Ectodermal cell (in vitro differentiated cells): ENCODE results near the gene FCN2.

Source experiments
- H3K27ac ChIP-seq: 2 replicates; pipeline ENCODE4 v1.7.0; 2013; ENCODE audit warnings: mild to moderate bottlenecking, low read depth, low read length; ENCODE audit not compliant: insufficient read depth, poor library complexity, severe bottlenecking
- H3K27me3 ChIP-seq: 2 replicates; pipeline ENCODE4 v1.7.0; 2013; ENCODE audit warnings: mild to moderate bottlenecking, low read length; ENCODE audit not compliant: insufficient read depth, control insufficient read depth, poor library complexity, severe bottlenecking
- H3K36me3 ChIP-seq: one replicate; pipeline ENCODE4 v1.7.0; 2013; ENCODE audit warnings: low read length; ENCODE audit not compliant: control insufficient read depth, insufficient read depth
- H3K4me1 ChIP-seq: one replicate; pipeline ENCODE4 v1.7.0; 2013; ENCODE audit warnings: low read length; ENCODE audit not compliant: control insufficient read depth, insufficient read depth
- H3K4me3 ChIP-seq: 2 replicates; pipeline ENCODE4 v1.7.0; 2013; ENCODE audit warnings: low read depth, low read length, control low read depth; ENCODE audit not compliant: insufficient read depth
- H3K9me3 ChIP-seq: 2 replicates; pipeline ENCODE4 v1.7.0; 2013; ENCODE audit warnings: mild to moderate bottlenecking, low read length, moderate library complexity; ENCODE audit not compliant: control insufficient read depth
- WGBS, 2 experiments: methylation state at CpG; one replicate each; pipeline ENCODE4 v1.1.7; 2013; ENCODE audit warnings: missing lambda C conversion rate in 2 of 2; 5-methylcytosine and 5-hydroxymethylcytosine counted together

FCN2 gene

GRCh38 chr9:134912126-134912840 is 31.7 kb downstream of the FCN2 start:
- Histone ChIP-seq H3K27me3 (no peaks in the 10 kb centered on the region), H3K9me3 (no peaks in the 10 kb centered on the region), H3K36me3 (no peaks in the 10 kb centered on the region), H3K4me1 (no peaks in the 10 kb centered on the region), H3K4me3 (no peak overlapping the region), H3K27ac (no peak overlapping the region)
- 92 to 93% methylated on average over 20 of the region's 20 CpGs for WGBS, 2 experiments

GRCh38 chr9:134913041-134913712 is 32.6 kb downstream of the FCN2 start:
- H3K27me3 ChIP-seq = no peaks in the 10 kb centered on the region
- no peaks in the 10 kb centered on the region for H3K4me1 ChIP-seq
- no peaks in the 10 kb centered on the region for H3K36me3 ChIP-seq
- WGBS, 2 experiments = 94 to 95% methylated on average over 22 of the region's 22 CpGs
- no peak overlapping the region for H3K27ac ChIP-seq
- H3K4me3 ChIP-seq = no peak overlapping the region
- no peaks in the 10 kb centered on the region for H3K9me3 ChIP-seq

GRCh38 chr9:134913713-134914500 is 33.3 kb downstream of the FCN2 start:
- no peak overlapping the region for H3K27ac ChIP-seq
- no peaks in the 10 kb centered on the region for H3K27me3 ChIP-seq
- H3K4me1 ChIP-seq = no peaks in the 10 kb centered on the region
- H3K4me3 ChIP-seq = no peak overlapping the region
- no peaks in the 10 kb centered on the region for H3K9me3 ChIP-seq
- 88 to 91% methylated on average over 22 to 23 of the region's 23 CpGs for WGBS, 2 experiments
- no peaks in the 10 kb centered on the region for H3K36me3 ChIP-seq

- no peaks in the 10 kb centered on the region for H3K4me1 ChIP-seq
- H3K9me3 ChIP-seq = no peaks in the 10 kb centered on the region
- no peak overlapping the region for H3K27ac ChIP-seq
- no peak overlapping the region for H3K4me3 ChIP-seq
- 72 to 77% methylated on average over 7 of the region's 7 CpGs for WGBS, 2 experiments
- no peaks in the 10 kb centered on the region for H3K27me3 ChIP-seq
- H3K36me3 ChIP-seq = no peaks in the 10 kb centered on the region
Observed at GRCh38 chr9:134914501-134914834, 33.9 kb downstream of the FCN2 start.

- WGBS, 2 experiments = 91 to 92% methylated on average over 26 of the region's 26 CpGs
- Histone ChIP-seq H3K4me3 (no peak overlapping the region), H3K27me3 (no peaks in the 10 kb centered on the region), H3K9me3 (no peaks in the 10 kb centered on the region), H3K36me3 (no peaks in the 10 kb centered on the region), H3K4me1 (no peaks in the 10 kb centered on the region), H3K27ac (no peak overlapping the region)
Observed at GRCh38 chr9:134915046-134915985, 34.7 kb downstream of the FCN2 start.

GRCh38 chr9:134916161-134916665 is 35.6 kb downstream of the FCN2 start:
- Histone ChIP-seq H3K9me3 (no peaks in the 10 kb centered on the region), H3K4me3 (no peak overlapping the region), H3K27ac (no peak overlapping the region), H3K36me3 (no peaks in the 10 kb centered on the region), H3K27me3 (no peaks in the 10 kb centered on the region), H3K4me1 (no peaks in the 10 kb centered on the region)
- WGBS, 2 experiments = 94% methylated on average over 8 of the region's 8 CpGs

GRCh38 chr9:134917431-134918373 is 37.1 kb downstream of the FCN2 start, which contains the start of gene FCN1:
TSS of gene FCN1 (minus strand) at chr9:134917912. CDS start at chr9:134917871, 41 bp downstream.
- H3K4me3 ChIP-seq = no peak within 1 kb of the TSS
- no peaks in the 10 kb centered on the region for H3K4me1 ChIP-seq
- no peaks in the 10 kb centered on the region for H3K27me3 ChIP-seq
- 92 to 93% methylated on average over 11 of the region's 11 CpGs for WGBS, 2 experiments
- no peaks in the 10 kb centered on the region for H3K9me3 ChIP-seq
- H3K27ac ChIP-seq = no peak within 1 kb of the TSS
- no peaks in the 10 kb centered on the region for H3K36me3 ChIP-seq

- H3K9me3 ChIP-seq = no peaks in the 10 kb centered on the region
- H3K4me3 ChIP-seq = no peak overlapping the region
- 93 to 96% methylated on average over 10 of the region's 10 CpGs for WGBS, 2 experiments
- H3K27me3 ChIP-seq = no peaks in the 10 kb centered on the region
- H3K27ac ChIP-seq = no peak overlapping the region
- no peaks in the 10 kb centered on the region for H3K4me1 ChIP-seq
- H3K36me3 ChIP-seq = no peaks in the 10 kb centered on the region
Observed at GRCh38 chr9:134918646-134919045, 38.0 kb downstream of the FCN2 start.

GRCh38 chr9:134919303-134919702 is 38.7 kb downstream of the FCN2 start:
- no peaks in the 10 kb centered on the region for H3K27me3 ChIP-seq
- no peaks in the 10 kb centered on the region for H3K36me3 ChIP-seq
- H3K4me3 ChIP-seq = no peak overlapping the region
- WGBS, 2 experiments = 94 to 97% methylated on average over 3 of the region's 3 CpGs
- no peaks in the 10 kb centered on the region for H3K9me3 ChIP-seq
- no peak overlapping the region for H3K27ac ChIP-seq
- no peaks in the 10 kb centered on the region for H3K4me1 ChIP-seq
